GM20000 (cell line): ENCODE measurements around the gene XAGE1A.
"Not testable (repeated sequence)": the region's sequence is repeated elsewhere in the genome, so short reads cannot be mapped to it uniquely, and the experiment has no call there.

Experiments
- DNase-seq: peaks from one replicate; pipeline ENCODE4 v3.0.0; 2012; ENCODE audit warnings: low spot score
- CTCF ChIP-seq: IDR thresholded peaks from 2 replicates; pipeline ENCODE4 v1.5.1; 2012; ENCODE audit warnings: mild to moderate bottlenecking, control low read depth; ENCODE audit errors: extremely low read depth, missing control alignments

XAGE1A gene, protein sequence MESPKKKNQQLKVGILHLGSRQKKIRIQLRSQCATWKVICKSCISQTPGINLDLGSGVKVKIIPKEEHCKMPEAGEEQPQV

GRCh38 chrX:52495545-52496418 lies at the start of gene XAGE1A:
XAGE1A (plus strand) TSS chrX:52495808; CDS start chrX:52497362, 1,554 bp downstream.
- DNase-seq = not testable (repeated sequence)

DNA sequence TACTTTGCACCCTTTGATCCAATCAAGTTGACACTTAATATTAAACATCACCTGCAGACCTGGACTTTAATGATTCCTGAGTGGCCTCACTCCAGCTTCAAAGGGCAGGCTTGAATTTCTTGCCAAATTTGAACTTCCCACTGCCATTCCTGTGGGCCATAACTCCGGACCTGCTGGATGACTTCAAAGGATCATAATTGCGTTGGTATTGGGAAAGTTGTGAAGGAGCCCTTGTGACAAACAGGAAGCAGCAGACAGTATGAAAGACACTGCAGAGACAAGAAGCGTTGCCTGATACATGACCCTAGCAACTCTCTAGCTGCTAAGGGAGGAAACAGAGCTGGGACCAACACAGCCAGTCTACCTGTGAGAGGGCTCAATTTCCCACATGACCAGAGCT lies 43.6 kb upstream of the XAGE1A start:
- DNase-seq = not testable (repeated sequence)

DNA sequence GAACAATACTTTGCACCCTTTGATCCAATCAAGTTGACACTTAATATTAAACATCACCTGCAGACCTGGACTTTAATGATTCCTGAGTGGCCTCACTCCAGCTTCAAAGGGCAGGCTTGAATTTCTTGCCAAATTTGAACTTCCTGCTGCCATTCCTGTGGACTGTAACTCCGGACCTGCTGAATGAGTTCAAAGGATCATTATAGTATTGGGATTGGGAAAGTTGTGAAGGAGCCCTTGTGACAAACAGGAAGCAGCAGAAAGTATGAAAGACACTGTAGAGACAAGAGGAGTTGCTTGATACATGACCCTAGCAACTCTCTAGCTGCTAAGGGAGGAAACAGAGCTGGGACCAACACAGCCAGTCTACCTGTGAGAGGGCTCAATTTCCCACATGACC lies 24.3 kb upstream of the XAGE1A start:
- not testable (repeated sequence) for DNase-seq

GRCh38 chrX:52496419-52496772 lies 788 bp downstream of the XAGE1A start:
- DNase-seq = not testable (repeated sequence)

DNA sequence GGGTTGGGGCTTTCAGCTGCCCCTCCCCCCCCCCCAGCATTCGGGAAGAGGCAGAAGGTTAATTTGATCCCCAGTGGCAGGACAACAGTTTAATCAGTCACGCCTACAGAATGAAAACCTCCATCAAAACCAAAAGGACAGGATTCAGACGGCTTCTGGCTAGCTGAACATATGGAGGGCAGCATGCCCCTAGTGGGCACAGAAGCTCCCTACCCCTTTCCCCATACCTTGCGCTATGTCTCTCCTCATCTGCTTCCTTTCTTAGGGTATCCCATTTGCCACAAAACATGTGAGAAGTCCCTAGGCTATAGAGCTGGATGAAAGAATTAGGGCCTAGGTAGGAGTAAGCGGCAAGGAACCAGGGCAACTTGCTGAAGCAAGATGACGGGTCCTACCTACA lies 5.8 kb downstream of the XAGE1A start:
- DNase-seq = not testable (repeated sequence)

GRCh38 chrX:52504551-52504950 lies 8.9 kb downstream of the XAGE1A start:
- TF ChIP-seq CTCF = no peak
- no peak for DNase-seq

DNA sequence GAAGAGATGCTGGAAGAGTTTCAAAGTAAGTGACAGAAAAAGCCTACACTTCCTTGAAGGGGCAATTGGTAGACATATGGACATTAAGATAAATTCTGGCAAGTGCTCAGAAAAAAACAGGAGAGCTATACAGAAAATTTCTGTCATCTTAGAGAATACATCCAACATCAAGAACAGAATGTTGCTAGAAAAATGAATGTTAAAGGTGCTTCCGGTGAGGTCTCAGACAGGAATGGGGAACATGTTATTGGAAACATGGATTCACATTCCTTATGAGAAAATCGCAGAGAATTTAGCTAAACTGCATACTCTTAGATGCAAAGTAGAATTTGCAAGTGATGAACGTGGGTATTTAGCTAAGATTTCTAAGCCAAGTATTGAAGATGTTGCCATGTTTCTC lies 11.7 kb downstream of the XAGE1A start:
- no peak for TF ChIP-seq CTCF
- DNase-seq = no peak

GRCh38 chrX:52509916-52510315 lies 14.3 kb downstream of the XAGE1A start:
- DNase-seq = no peak
- TF ChIP-seq CTCF = no peak

DNA sequence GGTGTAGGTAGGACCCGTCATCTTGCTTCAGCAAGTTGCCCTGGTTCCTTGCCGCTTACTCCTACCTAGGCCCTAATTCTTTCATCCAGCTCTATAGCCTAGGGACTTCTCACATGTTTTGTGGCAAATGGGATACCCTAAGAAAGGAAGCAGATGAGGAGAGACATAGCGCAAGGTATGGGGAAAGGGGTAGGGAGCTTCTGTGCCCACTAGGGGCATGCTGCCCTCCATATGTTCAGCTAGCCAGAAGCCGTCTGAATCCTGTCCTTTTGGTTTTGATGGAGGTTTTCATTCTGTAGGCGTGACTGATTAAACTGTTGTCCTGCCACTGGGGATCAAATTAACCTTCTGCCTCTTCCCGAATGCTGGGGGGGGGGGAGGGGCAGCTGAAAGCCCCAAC lies 15.5 kb downstream of the XAGE1A start:
- DNase-seq = not testable (repeated sequence)

- DNase-seq = not testable (repeated sequence)
Observed at GRCh38 chrX:52516110-52516986, 20.7 kb downstream of the XAGE1A start.

DNA sequence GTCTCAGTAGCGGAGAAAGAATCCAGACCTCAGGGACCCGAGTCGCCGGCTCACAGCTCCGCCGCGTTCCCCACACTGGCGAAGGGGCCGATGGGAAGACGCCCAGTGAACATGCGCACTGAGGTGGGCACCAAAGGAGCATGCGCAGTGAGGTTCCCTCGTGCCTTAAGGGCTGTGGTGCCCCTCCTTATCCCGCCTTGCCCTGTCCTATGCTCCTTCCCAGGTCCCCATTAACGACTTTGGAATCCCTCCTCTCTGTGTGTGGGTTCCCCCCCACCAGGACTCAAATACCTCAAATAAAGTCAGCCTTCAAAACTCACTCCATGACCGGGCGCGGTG lies 21.3 kb downstream of the XAGE1A start, which contains the start of gene XAGE1B:
Gene XAGE1B (minus strand): TSS at position 77 of the 339 bp plus-strand sequence. CDS start 1,536 bp downstream, outside the sequence.
- DNase-seq = not testable (repeated sequence)

DNA sequence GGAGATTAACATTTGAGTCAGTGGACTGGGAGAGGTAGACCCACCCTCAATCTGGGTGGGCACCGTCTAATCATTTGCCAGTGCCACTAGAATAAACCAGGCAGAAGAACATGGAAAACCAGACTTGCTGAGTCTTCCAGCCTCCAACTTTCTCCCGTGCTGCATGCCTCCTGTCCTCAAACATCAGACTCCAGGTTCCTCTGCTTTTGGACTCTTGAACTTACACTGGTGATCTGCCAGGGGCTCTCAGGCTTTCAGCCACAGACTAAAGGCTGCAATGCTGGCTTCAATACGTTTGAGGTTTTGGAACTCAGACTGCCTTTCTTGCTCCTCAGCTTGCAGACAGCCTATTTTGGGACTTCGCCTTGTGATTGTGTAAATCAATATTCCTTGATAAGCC lies 45.4 kb downstream of the XAGE1A start:
- DNase-seq = not testable (repeated sequence)
